H1 (cell line): ENCODE data around the gene ZGRF1. TPM values are rescaled to one million over a fixed set of nuclear protein-coding genes. Genes with fewer than 3 reads are reported as not detected.

Experiments
- CTCF ChIA-PET: fragments of 300-600 bp; sonication (Branson Sonifier 250); formaldehyde crosslinking; loops from one replicate; lab custom pipeline; 2021; ENCODE audit not compliant: partially characterized antibody; lab: Charles Lee
- POLR2A ChIA-PET: fragments of 300-600 bp; sonication (Branson Sonifier 250); formaldehyde crosslinking; loops from one replicate; lab custom pipeline; 2021; ENCODE audit warnings: inconsistent platforms; ENCODE audit not compliant: partially characterized antibody; lab: Charles Lee
- DNase-seq, 2 experiments: peaks; one replicate each; pipeline versions ENCODE4 v3.0.0 to v3.0.0-alpha.2; 2010 to 2022; ENCODE audit warnings: low spot score in 2 of 2, low read depth in 1 of 2, mixed read lengths in 1 of 2
- FAIRE-seq: peaks from 2 replicates; lab custom pipeline; 2011; peaks lifted over from hg19 to GRCh38; lab: Jason Lieb, UNC
- H2AFZ ChIP-seq: 2 replicates; pipeline ENCODE4 v1.8.1; 2012; ENCODE audit warnings: low read length, inconsistent platforms
- H2AK5ac ChIP-seq: 2 replicates; pipeline ENCODE4 v1.6.1; 2013; ENCODE audit warnings: low read depth, low read length
- H2BK120ac ChIP-seq: replicated peaks from 2 replicates; pipeline ENCODE3; 2013; ENCODE audit warnings: low read depth, low read length, inconsistent platforms
- H2BK12ac ChIP-seq: 2 replicates; pipeline ENCODE4 v1.6.1; 2013; ENCODE audit warnings: low read depth, low read length
- H2BK15ac ChIP-seq: 2 replicates; pipeline ENCODE4 v1.6.1; 2013; ENCODE audit warnings: low read length
- H2BK20ac ChIP-seq: 2 replicates; pipeline ENCODE4 v1.6.1; 2013; ENCODE audit warnings: low read length
- H2BK5ac ChIP-seq: 2 replicates; pipeline ENCODE4 v1.6.1; 2013; ENCODE audit warnings: low read depth, low read length
- H3K14ac ChIP-seq: 2 replicates; pipeline ENCODE4 v1.6.1; 2013; ENCODE audit warnings: inconsistent platforms; ENCODE audit not compliant: insufficient read length
- H3K18ac ChIP-seq: 2 replicates; pipeline ENCODE4 v1.6.1; 2013; ENCODE audit warnings: low read length; ENCODE audit errors: extremely low read depth
- H3K23ac ChIP-seq: 2 replicates; pipeline ENCODE4 v1.6.1; 2013; ENCODE audit warnings: inconsistent platforms; ENCODE audit not compliant: insufficient read length
- H3K23me2 ChIP-seq: 2 replicates; pipeline ENCODE4 v1.6.1; 2013; ENCODE audit warnings: low read depth, low read length
- H3K27ac ChIP-seq: 2 replicates; pipeline ENCODE4 v1.6.1; 2011; ENCODE audit warnings: low read depth, low read length, inconsistent platforms
- H3K27me3 ChIP-seq, 4 experiments: replicated peaks in 1 of 4; 1 replicate in 1 of 4; 2 replicates in 3 of 4; pipeline versions ENCODE4 v1.6.1 to v1.8.1; 2011 to 2013; ENCODE audit warnings: low read length in 3 of 4, mild to moderate bottlenecking in 3 of 4, inconsistent platforms in 2 of 4, mixed read lengths in 2 of 4, moderate library complexity in 1 of 4; ENCODE audit not compliant: control insufficient read depth in 3 of 4, insufficient read depth in 3 of 4; ENCODE audit errors: extremely low read depth in 1 of 4
- H3K36me3 ChIP-seq, 4 experiments: 2 replicates each; pipeline versions ENCODE4 v1.6.1 to v1.8.1; 2011 to 2013; ENCODE audit warnings: mild to moderate bottlenecking in 4 of 4, low read length in 3 of 4, moderate library complexity in 2 of 4, control low read depth in 1 of 4, inconsistent platforms in 1 of 4; ENCODE audit not compliant: insufficient read depth in 4 of 4, control insufficient read depth in 2 of 4
- H3K4ac ChIP-seq: replicated peaks from 2 replicates; pipeline ENCODE3; 2013; ENCODE audit warnings: low read length, low read depth, mixed read lengths, inconsistent platforms; ENCODE audit not compliant: insufficient read length
- H3K4me1 ChIP-seq, 4 experiments: replicated peaks in 1 of 4; 1 replicate in 1 of 4; 2 replicates in 3 of 4; pipeline versions ENCODE4 v1.6.1 to v1.8.1; 2011 to 2013; ENCODE audit warnings: low read length in 3 of 4, inconsistent platforms in 2 of 4, mixed read lengths in 1 of 4; ENCODE audit not compliant: insufficient read depth in 4 of 4, control insufficient read depth in 3 of 4
- H3K4me2 ChIP-seq, 2 experiments: 2 replicates each; pipeline versions ENCODE4 v1.6.1 to v1.8.1; 2011 to 2013; ENCODE audit warnings: low read depth in 2 of 2, low read length in 2 of 2, control low read depth in 1 of 2, inconsistent platforms in 1 of 2, mild to moderate bottlenecking in 1 of 2; ENCODE audit not compliant: insufficient read depth in 1 of 2
- H3K4me3 ChIP-seq, 4 experiments: fragments of 200-600, 300-600 bp in 1 of 4; sonication (generic), shearing (Covaris generic), sonication (Bioruptor Twin) in 1 of 4; 2 replicates each; pipeline versions ENCODE4 v1.5.1 to v1.8.1; 2011 to 2016; ENCODE audit warnings: low read length in 4 of 4, low read depth in 3 of 4, control low read depth in 2 of 4, inconsistent platforms in 2 of 4, mild to moderate bottlenecking in 2 of 4, mixed read lengths in 1 of 4, moderate library complexity in 1 of 4; ENCODE audit not compliant: insufficient read depth in 2 of 4; ENCODE audit errors: extremely low read depth in 1 of 4
- H3K56ac ChIP-seq: replicated peaks from 2 replicates; pipeline ENCODE3; 2013; ENCODE audit warnings: low read depth, mild to moderate bottlenecking, mixed read lengths, low read length, inconsistent platforms; ENCODE audit not compliant: insufficient read length
- H3K79me1 ChIP-seq: 2 replicates; pipeline ENCODE4 v1.6.1; 2013; ENCODE audit warnings: low read depth, low read length, control low read depth
- H3K79me2 ChIP-seq, 2 experiments: 2 replicates each; pipeline versions ENCODE4 v1.6.1 to v1.8.1; 2012 to 2013; ENCODE audit warnings: low read length in 2 of 2, mild to moderate bottlenecking in 2 of 2, inconsistent platforms in 1 of 2; ENCODE audit not compliant: insufficient read depth in 2 of 2, control insufficient read depth in 1 of 2
- H3K9ac ChIP-seq, 4 experiments: replicated peaks in 1 of 4; 1 replicate in 1 of 4; 2 replicates in 3 of 4; pipeline versions ENCODE4 v1.6.1 to v1.8.1; 2011 to 2013; ENCODE audit warnings: low read depth in 3 of 4, low read length in 3 of 4, control low read depth in 2 of 4, mild to moderate bottlenecking in 2 of 4, moderate library complexity in 2 of 4, inconsistent platforms in 1 of 4; ENCODE audit errors: extremely low read depth in 1 of 4
- H3K9me3 ChIP-seq, 2 experiments: 2 replicates each; pipeline versions ENCODE4 v1.6.1 to v1.8.1; 2012 to 2013; ENCODE audit warnings: mild to moderate bottlenecking in 2 of 2, moderate library complexity in 2 of 2, control low read depth in 1 of 2, inconsistent platforms in 1 of 2, low read depth in 1 of 2, low read length in 1 of 2, mixed read lengths in 1 of 2; ENCODE audit not compliant: insufficient read depth in 2 of 2
- H4K20me1 ChIP-seq, 2 experiments: replicated peaks in 1 of 2; 2 replicates each; pipeline versions ENCODE3 to v1.8.1; 2011 to 2013; ENCODE audit warnings: inconsistent platforms in 2 of 2, low read length in 2 of 2, mild to moderate bottlenecking in 1 of 2; ENCODE audit not compliant: insufficient read depth in 2 of 2, control insufficient read depth in 1 of 2
- H4K5ac ChIP-seq: 2 replicates; pipeline ENCODE4 v1.6.1; 2013; ENCODE audit warnings: low read length, low read depth, mixed read lengths, inconsistent platforms; ENCODE audit not compliant: insufficient read length
- H4K8ac ChIP-seq: 2 replicates; pipeline ENCODE4 v1.8.0; 2013; ENCODE audit warnings: mild to moderate bottlenecking, moderate library complexity, low read length, inconsistent platforms; ENCODE audit not compliant: insufficient read depth; ENCODE audit errors: extremely low read depth
- H4K91ac ChIP-seq: replicated peaks from 2 replicates; pipeline ENCODE3; 2013; ENCODE audit warnings: low read length, mixed read lengths, inconsistent platforms; ENCODE audit not compliant: insufficient read length
- CEBPB ChIP-seq: IDR thresholded peaks from 2 replicates; pipeline ENCODE4 v1.6.1; 2012; ENCODE audit warnings: low read depth, low read length
- SIN3A ChIP-seq, 2 experiments: IDR thresholded peaks in 1 of 2; conservative IDR thresholded peaks in 1 of 2; 2 replicates each; pipeline ENCODE4 v1.6.1; 2011 to 2012; ENCODE audit warnings: low read length in 2 of 2, improper control_type of control experiment in 1 of 2, low read depth in 1 of 2, mild to moderate bottlenecking in 1 of 2
- WGBS, 2 experiments: shearing (Covaris generic) in 1 of 2; methylation state at CpG; one replicate each; pipeline versions ENCODE4 v1.1.6 to v1.1.7; 2013 to 2015; ENCODE audit warnings: low lambda C conversion rate in 2 of 2, mixed read lengths in 2 of 2, inconsistent platforms in 1 of 2, low coverage in 1 of 2, missing lambda C conversion rate in 1 of 2; ENCODE audit not compliant: insufficient replicate concordance in 2 of 2, insufficient coverage in 1 of 2, insufficient read length in 1 of 2; ENCODE audit errors: extremely low coverage in 1 of 2, missing lambda C conversion rate in 1 of 2; 5-methylcytosine and 5-hydroxymethylcytosine counted together
- polyA plus RNA-seq, 7 experiments: library from polyadenylated mRNA; depleted of rRNA in 3 of 7; stranded (reverse) in 5 of 7; unstranded in 2 of 7; fragments of >200 nt in 5 of 7; fragments of 200-250 nt in 2 of 7; gene quantifications; 1 replicate in 5 of 7; 2 replicates in 1 of 7; 4 replicates in 1 of 7; pipeline versions ENCODE4 v1.2.1 to v1.2.3, GENCODE V29; 2011 to 2013; ENCODE audit warnings: missing spikeins in 2 of 7, mixed read lengths in 2 of 7
- total RNA-seq: library from RNA; stranded (reverse); fragmentation: NEBNext Ultra II Directional; extraction: Animal tissue kit (Norgen Biotek cat#: 25700); gene quantifications from 2 replicates; pipeline ENCODE4 v1.2.1, GENCODE V29; 2021

Gene ZGRF1
- total and polyA plus RNA-seq, 2 of the 8 experiments (the other 6 are each of a cell fraction or from before 2014, with no cell fraction given), result 12.0 to 44.6 TPM

- no peak overlapping the region for H2AFZ ChIP-seq
- peaks cover 3 to 6% of the 10 kb centered on the region in 2 experiments for H4K20me1 ChIP-seq
- H3K4me2 ChIP-seq, result no peak overlapping the region
- no peak overlapping the region for H3K18ac ChIP-seq
- H3K23me2 ChIP-seq, result no peaks in the 10 kb centered on the region
- H3K79me1 ChIP-seq, result no peaks in the 10 kb centered on the region
- DNase-seq (no peak), FAIRE-seq (no peak)
- peaks cover 22 to 42% (median 33%) of the 10 kb centered on the region in 4 experiments for H3K27me3 ChIP-seq
- no peak overlapping the region for H2BK20ac ChIP-seq
- CTCF ChIA-PET, result interaction anchor here (0.8 to 11.5 kb wide), 12 partner anchors 10 to 182 kb away, joined by 3 to 133 read pairs (median 3); partner anchors contain the start of gene NEUROG2
- H3K79me2 ChIP-seq, result no peaks in the 10 kb centered on the region
- no peak overlapping the region for H3K4me3 ChIP-seq
- WGBS, 2 experiments, result 84% methylated on average over 4 of the region's 4 CpGs; no CpG with 5 or more reads in 1 of the 2 experiments
- POLR2A ChIA-PET, result no interaction called here
- no peak overlapping the region for H3K14ac ChIP-seq
- no peak overlapping the region for H3K27ac ChIP-seq
- H4K5ac ChIP-seq, result no peak overlapping the region
- no peak overlapping the region for H3K4ac ChIP-seq
- no peak overlapping the region for H3K56ac ChIP-seq
- H2BK5ac ChIP-seq, result no peak overlapping the region
- H3K9me3 ChIP-seq, result no peaks in the 10 kb centered on the region
- no peak overlapping the region for H2AK5ac ChIP-seq
- H3K9ac ChIP-seq, result no peak overlapping the region
- no peak overlapping the region for H4K91ac ChIP-seq
- H4K8ac ChIP-seq, result no peak overlapping the region
- no peaks in the 10 kb centered on the region for H3K36me3 ChIP-seq
- TF ChIP-seq CEBPB (peak; percentile 45; the same call in 1 of the 2 replicates), SIN3A (conservative IDR thresholded peaks at IDR 0.05 in 1 of 2, IDR thresholded peaks at IDR 0.05 in 1 of 2; ENCODE audit: low read depth in 1 of 2, low read length in 2 of 2) (no peak)
- no peak overlapping the region for H2BK15ac ChIP-seq
- peaks cover 5 to 10% (median 7%) of the 10 kb centered on the region in 4 experiments for H3K4me1 ChIP-seq
- H2BK120ac ChIP-seq, result no peak overlapping the region
- no peak overlapping the region for H3K23ac ChIP-seq
- H2BK12ac ChIP-seq, result no peak overlapping the region
These were observed 131.9 kb downstream of the ZGRF1 start for GRCh38 chr4:112504807-112505206.
